ENCODE data around the gene PTPA.

Gene PTPA

GRCh38 chr9:129110740-129111527, at the start of gene PTPA, which contains the start of gene CRAT:
TSS of gene PTPA (plus strand) at chr9:129111415. CDS start at chr9:129111601, 186 bp downstream.
TSS of gene CRAT (minus strand) at chr9:129110793. CDS start at chr9:129110509, 284 bp downstream.
- DNase-seq: peak; percentile 85 to 95 (median 93)

DNA sequence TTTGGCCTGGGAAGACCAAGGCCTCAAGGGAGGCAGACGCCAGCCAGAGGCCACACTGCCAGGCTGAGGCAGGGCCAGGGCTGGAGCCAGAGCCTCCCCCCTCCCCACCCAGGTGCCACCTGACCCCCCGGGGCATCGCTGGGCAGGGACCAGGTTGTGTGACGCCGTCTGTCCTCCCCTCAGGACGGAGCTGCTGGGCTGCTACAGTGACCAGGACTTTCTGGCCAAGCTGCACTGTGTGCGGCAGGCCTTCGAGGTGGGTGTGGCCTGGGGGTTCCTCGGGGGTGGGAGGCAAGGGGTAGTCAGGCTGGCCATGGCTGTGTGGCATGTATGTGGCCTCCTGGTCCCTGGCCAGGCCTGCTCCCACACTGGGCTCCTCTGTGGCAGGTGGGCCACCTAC, 48.2 kb upstream of the PTPA start:
- no peak for DNase-seq

- DNase-seq: no peak
Observed at GRCh38 chr9:129064499-129064908, 46.7 kb upstream of the PTPA start.

GRCh38 chr9:129068110-129068509, 43.1 kb upstream of the PTPA start:
- DNase-seq: no peak

- DNase-seq: no peak
Observed at GRCh38 chr9:129068990-129069861, 42.0 kb upstream of the PTPA start.

GRCh38 chr9:129069862-129070641, 41.2 kb upstream of the PTPA start:
- DNase-seq: no peak

DNA sequence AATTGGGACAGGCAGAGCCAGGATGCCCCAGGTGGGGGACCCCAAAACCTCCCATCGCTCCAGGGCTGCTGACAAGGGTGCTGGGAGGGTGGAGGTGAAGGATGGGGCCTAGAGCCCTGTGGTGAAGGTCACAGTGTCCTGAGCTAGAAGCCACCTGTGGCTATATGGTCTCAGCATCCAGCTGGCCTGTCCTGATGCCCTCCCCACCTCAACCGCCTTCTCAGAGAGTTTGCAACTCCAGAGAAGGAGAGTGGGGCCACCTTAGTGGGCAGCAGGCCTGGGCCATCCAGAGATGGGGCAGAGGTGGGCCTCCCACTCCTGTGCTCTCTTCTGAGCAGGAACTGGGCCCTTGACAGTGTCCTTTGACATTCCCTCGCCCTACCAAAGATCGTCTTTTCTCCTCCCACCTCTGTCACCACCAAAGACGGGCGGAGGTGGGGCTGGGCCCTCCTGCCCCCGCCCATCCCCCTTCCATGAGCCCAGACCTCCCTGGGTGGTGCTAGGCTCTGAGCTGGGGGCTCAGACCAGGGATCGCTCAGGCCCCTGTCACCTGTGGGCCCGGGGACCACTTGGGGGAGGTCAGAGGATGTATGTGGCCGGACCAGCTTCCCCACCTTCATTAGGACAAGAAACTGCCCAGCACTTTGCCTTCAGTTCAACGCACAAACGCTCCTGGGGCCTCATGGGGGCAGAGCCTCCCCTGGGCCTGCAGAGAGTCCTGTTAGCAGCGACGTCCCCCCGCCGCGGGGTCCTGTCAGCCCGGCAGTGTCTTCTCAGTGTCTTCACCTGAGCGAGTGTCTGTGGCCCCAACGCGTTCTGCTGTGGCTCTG, 40.3 kb upstream of the PTPA start:
- DNase-seq: no peak

- no peak for DNase-seq
Observed at GRCh38 chr9:129071526-129072126, 39.6 kb upstream of the PTPA start.

DNA sequence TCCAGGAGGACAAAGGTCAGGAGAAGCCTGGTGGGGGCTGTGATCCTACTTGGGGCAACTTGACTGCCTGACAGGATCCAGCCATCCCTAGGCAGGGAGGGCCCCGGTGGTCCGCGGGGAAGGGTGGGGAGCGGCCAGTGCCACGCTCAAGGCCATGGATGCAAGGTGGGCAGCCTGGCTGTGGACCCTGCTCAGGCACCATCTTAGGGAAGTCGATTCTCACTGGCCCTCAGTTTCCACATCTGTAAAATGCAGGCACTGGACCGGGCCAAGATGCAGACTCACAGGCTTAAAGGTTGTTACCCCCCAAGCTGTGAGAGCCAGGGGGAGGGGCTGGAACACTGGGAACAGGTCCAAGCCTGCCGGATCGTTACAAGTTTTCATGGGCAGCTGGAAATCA, 39.0 kb upstream of the PTPA start:
- DNase-seq: no peak

DNA sequence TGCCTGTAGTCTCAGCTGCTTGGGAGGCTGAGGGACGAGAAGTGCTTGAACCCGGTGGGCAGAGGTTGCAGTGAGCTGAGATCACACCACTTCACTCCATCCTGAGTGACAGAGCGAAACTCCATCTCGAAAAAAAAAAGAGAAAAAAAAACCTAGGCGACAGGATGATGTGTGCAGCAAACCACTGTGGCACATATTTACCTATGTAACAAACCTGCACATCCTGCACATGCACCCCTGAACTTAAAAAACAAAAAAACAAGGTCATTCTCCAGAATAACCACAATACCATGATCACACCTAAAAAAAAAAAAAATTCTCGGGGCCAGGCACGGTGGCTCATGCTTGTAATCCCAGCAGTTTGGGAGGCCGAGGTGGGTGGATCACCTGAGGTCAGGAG, 37.8 kb upstream of the PTPA start:
- no peak for DNase-seq

DNA sequence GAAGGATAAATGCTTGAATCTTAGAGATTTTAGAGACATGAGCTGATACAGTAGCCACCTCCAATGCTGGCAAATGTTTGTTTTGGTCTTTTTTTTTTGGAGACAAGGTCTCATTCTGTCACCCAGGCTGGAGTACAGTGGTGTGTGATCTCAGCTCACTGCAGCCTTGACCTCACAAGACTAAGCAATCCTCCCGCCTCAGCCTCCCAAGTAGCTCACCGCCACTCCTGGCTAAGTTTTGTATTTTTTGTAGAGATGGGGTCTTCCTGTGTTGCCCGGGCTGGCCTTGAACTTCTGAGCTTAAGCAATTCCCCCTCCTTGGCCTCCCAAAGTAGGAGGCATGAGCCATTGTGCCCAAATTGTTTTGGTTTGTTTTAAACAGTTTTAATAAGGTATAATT, 37.1 kb upstream of the PTPA start:
- DNase-seq: no peak

- DNase-seq: no peak
Observed at GRCh38 chr9:129075996-129076639, 35.1 kb upstream of the PTPA start.

DNA sequence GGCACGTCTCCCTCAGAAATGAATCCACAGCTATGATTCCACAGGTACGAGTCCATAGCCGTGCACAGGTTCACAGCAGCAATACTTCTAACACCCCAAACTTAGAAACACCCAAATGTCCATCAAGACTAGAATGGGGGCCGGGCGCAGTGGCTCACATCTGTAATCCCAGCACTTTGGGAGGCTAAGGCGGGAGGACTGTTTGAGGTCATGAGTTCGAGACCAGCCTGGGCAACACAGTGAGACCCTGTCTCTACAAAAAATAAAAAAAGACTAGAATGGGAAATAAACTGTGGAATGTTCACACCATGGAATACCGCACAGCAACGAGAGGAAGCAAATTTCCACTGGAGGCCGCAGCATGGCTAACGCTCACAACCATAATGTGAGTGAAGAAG, 34.6 kb upstream of the PTPA start:
- no peak for DNase-seq

- no peak for DNase-seq
Observed at GRCh38 chr9:129077236-129077635, 34.0 kb upstream of the PTPA start.

DNA sequence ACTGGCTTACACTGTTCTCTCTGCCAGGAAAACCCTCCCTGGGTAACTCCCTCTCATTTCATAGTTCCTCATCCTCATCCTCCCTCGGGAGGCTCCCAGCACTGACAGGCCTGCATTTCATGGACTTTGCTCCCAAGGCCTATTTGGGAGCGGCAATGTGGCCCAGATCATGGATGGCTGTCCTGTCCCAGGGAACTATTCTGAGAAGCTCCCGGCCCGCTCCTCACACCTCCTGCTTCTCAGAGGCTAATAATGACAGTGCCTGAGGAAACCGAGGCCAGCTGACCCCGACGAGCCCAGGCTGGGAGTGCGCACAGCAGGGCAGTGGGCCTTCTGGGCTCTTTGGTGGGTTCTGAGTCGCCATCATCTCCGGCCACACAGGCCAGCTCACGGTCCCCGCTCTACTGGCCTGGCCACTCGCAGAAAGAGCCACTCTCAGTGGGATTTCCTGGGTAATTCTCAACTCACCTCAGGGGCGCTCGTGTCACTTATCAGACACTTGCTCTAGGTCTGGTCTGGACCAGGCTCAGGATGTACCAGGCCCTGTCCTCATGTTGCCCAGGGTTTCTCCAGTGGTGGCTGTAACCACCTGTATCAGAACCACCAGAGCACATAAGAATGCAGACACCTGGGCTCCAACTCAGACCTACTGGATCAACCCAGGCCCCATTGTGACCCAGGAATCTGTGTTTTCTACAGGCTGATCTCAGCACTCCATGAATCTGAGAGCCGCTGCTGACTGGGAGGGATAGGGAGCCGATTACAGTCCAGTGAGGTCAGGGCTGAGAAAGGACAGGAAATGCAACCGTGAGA, 32.3 kb upstream of the PTPA start:
- DNase-seq: no peak

DNA sequence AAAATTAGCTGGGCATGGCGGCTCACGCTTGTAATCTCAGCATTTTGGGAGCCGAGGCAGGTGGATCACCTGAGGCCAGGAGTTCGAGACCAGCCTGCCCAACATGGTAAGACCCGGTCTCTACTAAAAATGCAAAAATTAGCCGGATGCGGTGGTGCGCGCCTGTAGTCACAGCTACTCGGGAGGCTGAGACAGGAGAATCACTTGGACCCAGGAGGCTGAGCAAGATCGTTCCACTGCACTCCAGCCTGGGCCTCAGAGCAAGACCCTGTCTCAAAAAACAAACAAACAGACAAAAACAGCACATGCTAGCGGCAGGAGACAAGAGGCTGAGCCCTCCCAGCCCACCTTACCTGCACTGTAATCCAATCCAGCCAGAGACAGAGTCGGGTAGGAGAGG, 31.4 kb upstream of the PTPA start:
- DNase-seq: no peak

- DNase-seq: no peak
Observed at GRCh38 chr9:129080298-129080600, 31.0 kb upstream of the PTPA start.

DNA sequence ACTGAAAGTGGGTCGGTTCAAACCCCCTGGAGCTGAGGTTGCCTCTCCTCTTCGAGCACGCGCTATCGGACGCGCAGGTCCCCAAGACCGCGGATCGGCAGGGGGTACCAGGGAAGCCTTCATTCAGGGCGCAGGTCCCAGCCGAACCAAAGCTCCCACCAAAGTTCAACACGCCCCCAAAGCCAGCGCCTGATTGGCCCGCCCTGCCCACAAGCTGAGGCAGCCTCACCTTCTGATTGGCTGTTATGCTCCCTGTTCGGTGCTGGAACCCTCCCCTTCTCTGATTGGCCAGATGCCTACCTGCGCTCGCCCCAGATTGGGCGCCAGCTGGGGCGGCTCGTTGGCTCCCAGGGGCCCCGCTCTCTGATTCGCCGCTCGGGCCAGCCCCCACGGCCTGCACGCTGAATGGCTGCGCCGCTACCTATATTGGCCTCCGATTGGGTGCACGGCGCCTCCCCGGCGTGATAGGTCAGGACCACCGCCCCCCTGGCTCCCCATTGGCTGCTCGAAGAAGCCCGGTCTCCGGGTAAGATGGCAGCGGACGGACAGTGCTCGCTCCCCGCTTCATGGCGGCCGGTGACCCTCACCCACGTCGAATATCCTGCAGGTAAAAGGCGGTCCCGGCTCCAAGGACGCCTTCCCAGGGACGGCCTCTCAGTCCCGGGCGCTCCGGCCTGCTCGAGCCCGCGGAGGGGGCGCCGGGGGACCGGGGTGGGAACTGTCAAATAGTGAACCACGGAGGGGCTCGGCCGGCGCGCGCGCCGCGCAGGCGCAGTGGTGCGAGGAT, 30.4 kb upstream of the PTPA start, which contains the start of gene DOLPP1:
Gene DOLPP1 (plus strand): TSS at position 511 of the 787 bp plus-strand sequence. CDS start 21 bp downstream, at position 532.
- peak; percentile 93 to 100 (median 100) for DNase-seq

GRCh38 chr9:129081388-129081904, 29.8 kb upstream of the PTPA start:
- no peak for DNase-seq
